ENCODE measurements around the gene PTH1R.

GRCh38 chr3:46877406-46878125, at the start of gene PTH1R:
- TF ChIP-seq POLR2AphosphoS5 (IDR thresholded peaks at IDR 0.05) = no peak
- TF ChIP-seq, protein P1, sequence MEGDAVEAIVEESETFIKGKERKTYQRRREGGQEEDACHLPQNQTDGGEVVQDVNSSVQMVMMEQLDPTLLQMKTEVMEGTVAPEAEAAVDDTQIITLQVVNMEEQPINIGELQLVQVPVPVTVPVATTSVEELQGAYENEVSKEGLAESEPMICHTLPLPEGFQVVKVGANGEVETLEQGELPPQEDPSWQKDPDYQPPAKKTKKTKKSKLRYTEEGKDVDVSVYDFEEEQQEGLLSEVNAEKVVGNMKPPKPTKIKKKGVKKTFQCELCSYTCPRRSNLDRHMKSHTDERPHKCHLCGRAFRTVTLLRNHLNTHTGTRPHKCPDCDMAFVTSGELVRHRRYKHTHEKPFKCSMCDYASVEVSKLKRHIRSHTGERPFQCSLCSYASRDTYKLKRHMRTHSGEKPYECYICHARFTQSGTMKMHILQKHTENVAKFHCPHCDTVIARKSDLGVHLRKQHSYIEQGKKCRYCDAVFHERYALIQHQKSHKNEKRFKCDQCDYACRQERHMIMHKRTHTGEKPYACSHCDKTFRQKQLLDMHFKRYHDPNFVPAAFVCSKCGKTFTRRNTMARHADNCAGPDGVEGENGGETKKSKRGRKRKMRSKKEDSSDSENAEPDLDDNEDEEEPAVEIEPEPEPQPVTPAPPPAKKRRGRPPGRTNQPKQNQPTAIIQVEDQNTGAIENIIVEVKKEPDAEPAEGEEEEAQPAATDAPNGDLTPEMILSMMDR (IDR thresholded peaks at IDR 0.05) = no peak
- TF ChIP-seq POLR2A (IDR thresholded peaks at IDR 0.05) = no peak

All from prostate gland (tissue), 2 donors.